HCT116 (cell line): ENCODE results near the gene SLC27A1.

ENCODE experiments used
- SIN3A ChIP-seq: IDR thresholded peaks from 2 replicates; pipeline ENCODE4 v1.6.1; 2012; ENCODE audit warnings: low read depth
- ZFX ChIP-seq: fragments of 450-650 bp; IDR thresholded peaks from 2 replicates; pipeline ENCODE4 v1.6.1; 2017
- TF ChIP-seq, protein P1 (sequence below): IDR thresholded peaks from 2 replicates; pipeline ENCODE4 v1.6.1; 2011; ENCODE audit warnings: mild to moderate bottlenecking, low read length, moderate library complexity; ENCODE audit not compliant: insufficient replicate concordance; ENCODE audit errors: extremely low read depth
- TF ChIP-seq, protein P2 (sequence below), 3 experiments: fragments of 200-600 bp in 1 of 3; sonication (generic) in 1 of 3; IDR thresholded peaks in 2 of 3; conservative IDR thresholded peaks in 1 of 3; 2 replicates each; pipeline ENCODE4 v1.5.1; 2012 to 2017; ENCODE audit warnings: low read depth in 2 of 3, low read length in 2 of 3, antibody characterized with exemption in 1 of 3, borderline replicate concordance in 1 of 3, control low read depth in 1 of 3, mild to moderate bottlenecking in 1 of 3, mixed read lengths in 1 of 3, mixed run types in 1 of 3, moderate library complexity in 1 of 3; ENCODE audit not compliant: insufficient read depth in 1 of 3

DNA sequence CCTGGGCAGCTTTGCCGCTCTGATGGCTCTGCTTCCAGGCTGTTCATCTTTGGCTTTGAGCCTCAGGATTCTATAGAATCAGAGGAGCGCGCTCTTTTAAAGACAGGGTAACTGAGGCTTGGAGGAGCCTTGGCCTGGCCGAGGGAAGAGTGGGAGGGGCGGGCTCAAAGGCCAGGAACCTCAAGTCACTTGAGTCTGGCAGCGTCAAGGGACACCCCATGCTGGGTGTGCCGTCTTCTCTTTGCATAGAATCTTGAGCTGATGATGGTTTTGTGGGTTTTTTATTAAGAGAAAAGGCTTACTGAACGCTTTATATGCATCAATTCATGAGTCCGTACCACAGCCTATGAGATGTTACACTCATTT lies 42.2 kb downstream of the SLC27A1 start:
- TF ChIP-seq, protein P1, sequence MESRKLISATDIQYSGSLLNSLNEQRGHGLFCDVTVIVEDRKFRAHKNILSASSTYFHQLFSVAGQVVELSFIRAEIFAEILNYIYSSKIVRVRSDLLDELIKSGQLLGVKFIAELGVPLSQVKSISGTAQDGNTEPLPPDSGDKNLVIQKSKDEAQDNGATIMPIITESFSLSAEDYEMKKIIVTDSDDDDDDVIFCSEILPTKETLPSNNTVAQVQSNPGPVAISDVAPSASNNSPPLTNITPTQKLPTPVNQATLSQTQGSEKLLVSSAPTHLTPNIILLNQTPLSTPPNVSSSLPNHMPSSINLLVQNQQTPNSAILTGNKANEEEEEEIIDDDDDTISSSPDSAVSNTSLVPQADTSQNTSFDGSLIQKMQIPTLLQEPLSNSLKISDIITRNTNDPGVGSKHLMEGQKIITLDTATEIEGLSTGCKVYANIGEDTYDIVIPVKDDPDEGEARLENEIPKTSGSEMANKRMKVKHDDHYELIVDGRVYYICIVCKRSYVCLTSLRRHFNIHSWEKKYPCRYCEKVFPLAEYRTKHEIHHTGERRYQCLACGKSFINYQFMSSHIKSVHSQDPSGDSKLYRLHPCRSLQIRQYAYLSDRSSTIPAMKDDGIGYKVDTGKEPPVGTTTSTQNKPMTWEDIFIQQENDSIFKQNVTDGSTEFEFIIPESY, result no peak
- TF ChIP-seq, protein P2, sequence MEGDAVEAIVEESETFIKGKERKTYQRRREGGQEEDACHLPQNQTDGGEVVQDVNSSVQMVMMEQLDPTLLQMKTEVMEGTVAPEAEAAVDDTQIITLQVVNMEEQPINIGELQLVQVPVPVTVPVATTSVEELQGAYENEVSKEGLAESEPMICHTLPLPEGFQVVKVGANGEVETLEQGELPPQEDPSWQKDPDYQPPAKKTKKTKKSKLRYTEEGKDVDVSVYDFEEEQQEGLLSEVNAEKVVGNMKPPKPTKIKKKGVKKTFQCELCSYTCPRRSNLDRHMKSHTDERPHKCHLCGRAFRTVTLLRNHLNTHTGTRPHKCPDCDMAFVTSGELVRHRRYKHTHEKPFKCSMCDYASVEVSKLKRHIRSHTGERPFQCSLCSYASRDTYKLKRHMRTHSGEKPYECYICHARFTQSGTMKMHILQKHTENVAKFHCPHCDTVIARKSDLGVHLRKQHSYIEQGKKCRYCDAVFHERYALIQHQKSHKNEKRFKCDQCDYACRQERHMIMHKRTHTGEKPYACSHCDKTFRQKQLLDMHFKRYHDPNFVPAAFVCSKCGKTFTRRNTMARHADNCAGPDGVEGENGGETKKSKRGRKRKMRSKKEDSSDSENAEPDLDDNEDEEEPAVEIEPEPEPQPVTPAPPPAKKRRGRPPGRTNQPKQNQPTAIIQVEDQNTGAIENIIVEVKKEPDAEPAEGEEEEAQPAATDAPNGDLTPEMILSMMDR (IDR thresholded peaks at IDR 0.05 in 2 of 3, conservative IDR thresholded peaks at IDR 0.05 in 1 of 3; ENCODE audit: borderline replicate concordance in 1 of 3, insufficient read depth in 1 of 3, low read depth in 2 of 3, low read length in 2 of 3), result no peak
- no peak for TF ChIP-seq ZFX
- TF ChIP-seq SIN3A, result no peak
